DND-41 (cell line): ENCODE results near the gene NFIB.

ENCODE experiments used
- EZH2 ChIP-seq: IDR thresholded peaks from 3 replicates; pipeline ENCODE4 v1.6.1; 2012; ENCODE audit warnings: borderline replicate concordance, low read depth, mild to moderate bottlenecking, moderate library complexity, low read length, inconsistent platforms; ENCODE audit not compliant: severe bottlenecking
- TF ChIP-seq, protein P1 (sequence below): IDR thresholded peaks from 2 replicates; pipeline ENCODE4 v1.5.1; 2012; ENCODE audit warnings: borderline replicate concordance, low read length, moderate library complexity, mild to moderate bottlenecking; ENCODE audit not compliant: poor library complexity, severe bottlenecking; ENCODE audit errors: extremely low read depth

DNA sequence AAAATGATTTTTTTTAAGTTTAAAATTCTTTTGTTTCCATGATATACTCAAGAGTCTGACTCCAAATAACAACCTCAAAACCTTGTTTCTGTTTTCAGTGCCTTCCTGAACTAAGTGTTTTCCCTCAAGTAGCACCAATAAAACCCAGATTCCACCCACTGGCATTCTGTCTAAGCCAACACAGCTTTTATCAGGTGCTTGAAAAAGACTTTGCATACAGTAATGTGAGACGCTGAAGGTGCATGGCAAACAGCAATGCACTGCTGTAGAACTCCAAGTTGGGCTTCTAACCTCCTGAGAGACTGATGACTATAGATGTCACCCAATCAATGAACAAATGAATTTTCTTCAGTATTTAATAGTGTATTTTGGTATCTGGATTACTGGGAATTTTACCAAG is 95.7 kb downstream of the NFIB start:
- TF ChIP-seq, protein P1, sequence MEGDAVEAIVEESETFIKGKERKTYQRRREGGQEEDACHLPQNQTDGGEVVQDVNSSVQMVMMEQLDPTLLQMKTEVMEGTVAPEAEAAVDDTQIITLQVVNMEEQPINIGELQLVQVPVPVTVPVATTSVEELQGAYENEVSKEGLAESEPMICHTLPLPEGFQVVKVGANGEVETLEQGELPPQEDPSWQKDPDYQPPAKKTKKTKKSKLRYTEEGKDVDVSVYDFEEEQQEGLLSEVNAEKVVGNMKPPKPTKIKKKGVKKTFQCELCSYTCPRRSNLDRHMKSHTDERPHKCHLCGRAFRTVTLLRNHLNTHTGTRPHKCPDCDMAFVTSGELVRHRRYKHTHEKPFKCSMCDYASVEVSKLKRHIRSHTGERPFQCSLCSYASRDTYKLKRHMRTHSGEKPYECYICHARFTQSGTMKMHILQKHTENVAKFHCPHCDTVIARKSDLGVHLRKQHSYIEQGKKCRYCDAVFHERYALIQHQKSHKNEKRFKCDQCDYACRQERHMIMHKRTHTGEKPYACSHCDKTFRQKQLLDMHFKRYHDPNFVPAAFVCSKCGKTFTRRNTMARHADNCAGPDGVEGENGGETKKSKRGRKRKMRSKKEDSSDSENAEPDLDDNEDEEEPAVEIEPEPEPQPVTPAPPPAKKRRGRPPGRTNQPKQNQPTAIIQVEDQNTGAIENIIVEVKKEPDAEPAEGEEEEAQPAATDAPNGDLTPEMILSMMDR, result no peak
- TF ChIP-seq EZH2, result no peak
